Epidermal melanocyte (primary cell): Measurements from ENCODE around the gene GRHL3.

Source experiments
- DNase-seq: peaks from one replicate; pipeline ENCODE4 v3.0.0; 2011; ENCODE audit warnings: low spot score; ENCODE audit not compliant: insufficient read length

The GRHL3 gene

DNA sequence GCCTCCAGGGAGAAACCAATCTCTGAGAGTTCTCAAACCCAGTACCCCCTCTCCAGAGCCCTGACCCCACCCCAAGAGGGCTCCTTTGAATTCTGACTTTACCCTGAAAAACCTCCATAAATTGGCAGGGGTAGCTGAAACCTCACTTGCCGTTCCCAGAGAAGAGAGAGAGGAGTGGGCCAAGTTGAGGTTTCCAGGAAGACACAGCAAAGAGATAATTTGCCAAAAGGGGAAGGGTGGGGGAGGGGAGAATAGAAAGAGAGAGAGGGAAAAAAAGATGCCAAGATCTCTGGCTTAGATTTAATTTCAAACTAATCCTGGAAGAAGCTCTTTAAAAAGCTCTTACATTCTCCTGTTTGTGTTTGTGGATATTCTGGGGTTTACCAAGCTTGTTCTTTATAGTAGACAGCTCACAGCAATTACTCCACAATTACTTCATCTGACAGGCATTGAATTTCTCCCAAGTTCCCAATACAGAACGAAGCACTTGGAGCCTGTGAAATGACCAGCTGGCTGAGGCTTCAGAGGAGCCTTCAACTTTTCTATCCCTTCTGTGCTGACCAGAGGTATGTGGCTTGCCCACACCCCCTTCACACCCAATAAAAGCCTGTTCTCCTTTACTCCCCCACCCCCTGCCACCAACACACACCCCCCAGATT, 1.1 kb upstream of the GRHL3 start:
- DNase-seq = peak; percentile 49

DNA sequence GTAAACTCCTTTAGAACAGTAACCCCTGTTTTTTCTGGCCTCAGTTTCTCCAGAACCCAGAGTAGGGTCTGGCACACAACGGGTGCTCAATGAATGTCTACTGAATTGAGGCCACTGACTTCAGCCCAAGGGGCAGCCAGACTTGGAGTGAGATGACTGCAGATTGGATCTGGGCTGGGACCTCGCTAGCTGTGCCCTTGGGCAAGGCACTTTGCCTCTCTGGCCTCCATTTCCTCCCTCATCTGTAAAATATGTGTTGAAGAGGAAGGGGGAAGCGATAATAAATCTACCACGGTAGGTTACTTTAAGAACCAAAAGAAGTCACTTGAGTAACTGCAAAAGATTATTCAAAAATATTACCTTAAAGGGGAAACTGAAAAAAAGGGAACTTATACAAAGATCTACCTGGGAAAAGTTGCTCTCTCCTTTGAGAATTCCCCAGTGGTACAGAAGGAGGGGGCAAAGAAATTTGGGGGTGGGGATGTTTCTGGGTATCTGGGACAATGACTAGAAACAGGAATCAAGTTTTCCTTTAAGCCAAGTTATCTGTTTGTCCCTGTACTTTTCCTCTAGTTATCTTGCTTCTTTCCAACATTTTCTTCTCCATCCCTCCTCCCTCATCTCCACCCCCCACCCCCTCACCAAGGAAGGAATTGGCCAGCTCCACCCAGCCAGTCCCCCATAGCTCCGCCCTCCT, 394 bp upstream of the GRHL3 start:
- no peak for DNase-seq

GRCh38 chr1:24319962-24320361, 805 bp downstream of the GRHL3 start:
- no peak for DNase-seq

DNA sequence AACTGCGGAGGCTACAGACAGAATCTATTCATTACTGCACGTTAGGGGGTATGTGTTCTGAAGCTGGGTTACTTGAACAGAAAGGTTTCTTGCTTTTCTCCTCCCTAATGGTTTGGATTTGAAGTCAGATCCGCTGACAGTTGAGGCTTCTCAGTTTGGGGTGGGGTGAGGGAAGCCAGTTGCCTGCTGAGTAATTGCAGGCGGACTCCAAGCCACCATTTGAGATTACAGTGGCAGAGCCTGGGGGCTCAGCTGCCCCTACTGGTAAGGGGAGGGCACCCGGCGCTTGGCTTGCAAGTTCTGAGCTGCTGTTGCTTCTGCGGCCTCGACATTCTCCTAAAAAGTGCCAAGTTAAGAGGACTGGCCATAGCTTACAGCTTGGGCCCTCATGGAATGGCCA, 2.0 kb downstream of the GRHL3 start:
- DNase-seq = no peak

- DNase-seq = peak; percentile 79
Measured at GRCh38 chr1:24321697-24322469, 2.7 kb downstream of the GRHL3 start.

GRCh38 chr1:24322470-24323177, 3.5 kb downstream of the GRHL3 start:
- no peak for DNase-seq

DNA sequence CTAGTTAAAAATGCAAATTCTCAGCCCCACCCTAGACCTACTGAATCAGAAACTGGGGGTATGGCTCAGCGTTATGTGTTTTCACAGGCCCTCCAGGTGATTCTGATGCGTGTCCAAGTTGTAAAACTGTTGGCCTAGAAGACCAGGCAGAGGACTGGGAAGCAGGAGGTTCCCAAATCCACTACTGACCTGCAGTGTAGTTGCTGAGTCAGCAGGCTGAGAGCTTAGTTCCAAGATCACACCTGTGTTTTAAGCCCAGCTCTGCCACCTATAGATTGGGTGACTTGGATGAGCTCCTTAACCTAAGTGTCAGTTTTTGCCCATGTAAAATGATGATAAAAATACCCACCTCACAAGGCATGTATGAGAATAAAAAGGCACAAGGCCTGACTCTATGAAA, 4.1 kb downstream of the GRHL3 start:
- no peak for DNase-seq

- DNase-seq = no peak
Measured at GRCh38 chr1:24324903-24325302, 5.7 kb downstream of the GRHL3 start.

DNA sequence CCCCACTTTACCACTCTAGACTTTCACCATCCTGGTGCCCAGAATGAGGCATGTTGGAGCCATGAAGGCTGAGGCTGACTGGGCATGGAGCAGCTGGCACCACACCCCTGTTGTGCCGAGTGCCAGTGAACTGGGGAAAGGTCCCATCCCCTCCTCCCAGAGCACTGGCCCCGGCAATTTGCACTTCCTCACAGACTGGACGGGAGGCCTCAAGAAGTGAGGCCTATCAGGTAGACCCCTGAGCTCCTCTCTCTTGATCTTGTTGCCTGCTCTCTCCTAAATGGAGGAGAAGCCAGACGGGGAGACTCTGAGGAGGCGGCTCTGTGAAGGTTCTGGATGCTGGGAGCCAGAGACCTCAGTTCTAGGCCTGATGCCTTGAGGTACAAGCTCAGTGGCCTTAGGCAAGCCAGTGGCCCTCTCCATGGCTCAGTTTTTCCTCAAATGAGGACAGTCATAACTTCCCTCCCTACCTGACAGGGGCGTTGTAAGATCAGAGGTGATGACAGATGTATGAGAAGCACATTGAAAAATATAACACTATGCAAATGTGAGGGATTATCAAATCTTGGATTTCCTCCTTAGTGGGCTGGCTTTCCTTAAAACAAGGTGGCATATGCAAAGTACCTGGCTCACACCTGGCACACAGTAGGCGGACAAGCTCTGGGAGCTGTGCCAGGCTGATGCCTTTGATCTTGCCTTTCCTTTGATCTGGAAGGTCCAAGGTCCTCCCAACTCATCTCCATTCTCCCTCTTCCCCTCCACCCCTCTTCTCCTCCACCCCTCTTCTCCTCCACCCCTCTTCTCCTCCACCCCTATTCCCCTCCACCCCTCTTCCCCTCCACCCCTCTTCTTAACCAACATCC, 6.7 kb downstream of the GRHL3 start:
- no peak for DNase-seq

DNA sequence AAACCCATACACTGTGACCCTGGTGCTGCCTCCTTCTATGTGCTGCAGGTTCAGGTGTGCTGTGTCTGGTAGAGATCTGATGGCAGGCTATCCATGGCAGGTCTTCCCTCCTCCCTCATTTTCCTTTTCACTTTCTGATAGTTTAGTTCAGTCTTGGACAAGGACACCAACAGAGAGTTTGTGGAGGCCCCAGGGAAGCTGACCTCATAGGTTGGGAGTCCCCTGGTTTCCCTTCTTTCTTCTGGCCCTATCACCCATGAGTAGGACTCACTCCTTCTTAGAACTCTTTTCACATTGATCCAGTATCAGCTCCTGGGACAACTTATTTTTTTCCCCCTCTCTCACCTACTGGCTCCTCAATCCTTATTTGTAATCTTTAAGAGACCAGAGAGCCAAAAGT, 8.3 kb downstream of the GRHL3 start:
- no peak for DNase-seq

GRCh38 chr1:24327891-24328290, 8.7 kb downstream of the GRHL3 start:
- DNase-seq = no peak

DNA sequence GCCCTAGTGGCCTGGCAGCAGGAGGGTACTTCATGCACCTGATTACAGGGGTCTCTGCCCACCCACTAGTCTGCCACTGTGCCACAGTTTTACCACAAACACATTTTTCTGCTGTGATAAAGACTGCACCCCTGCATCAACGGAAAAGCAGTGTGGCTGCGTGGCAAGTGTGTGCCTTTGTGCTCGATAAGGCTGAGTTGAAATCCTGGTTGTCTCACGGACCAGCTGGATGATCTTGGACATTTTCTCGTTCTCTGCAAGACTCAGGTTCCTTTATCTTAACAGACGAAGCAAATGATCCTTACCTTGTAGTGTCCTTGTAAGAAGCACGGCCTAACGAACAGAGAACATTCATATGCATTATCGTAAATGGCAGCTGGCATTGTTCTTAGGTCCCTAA, 10.2 kb downstream of the GRHL3 start:
- DNase-seq = no peak

GRCh38 chr1:24329797-24330543, 10.8 kb downstream of the GRHL3 start:
- DNase-seq = no peak

- DNase-seq = no peak
Measured at GRCh38 chr1:24331961-24332673, 13.0 kb downstream of the GRHL3 start.

DNA sequence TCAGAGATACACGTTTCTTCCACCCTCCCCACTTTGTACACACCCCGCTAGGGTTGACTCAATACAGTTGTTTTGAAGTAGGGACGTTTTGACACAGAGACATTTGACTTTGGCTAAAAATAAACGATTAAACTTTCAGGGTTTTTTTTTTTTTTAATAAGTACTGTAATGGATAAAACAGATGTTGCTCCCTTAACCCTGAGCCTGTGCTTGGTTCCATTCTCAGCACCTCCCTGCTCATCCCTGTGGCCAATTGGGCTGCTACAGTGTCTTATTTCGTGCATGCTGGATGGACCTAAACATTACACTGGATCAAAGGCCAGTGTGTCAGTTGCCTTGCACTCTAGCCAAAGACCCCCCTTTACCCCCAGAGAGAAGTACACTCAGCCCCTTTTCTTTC, 16.9 kb downstream of the GRHL3 start:
- no peak for DNase-seq

- DNase-seq = no peak
Measured at GRCh38 chr1:24337455-24337854, 18.3 kb downstream of the GRHL3 start.

- DNase-seq = no peak
Measured at GRCh38 chr1:24338447-24338846, 19.3 kb downstream of the GRHL3 start.

DNA sequence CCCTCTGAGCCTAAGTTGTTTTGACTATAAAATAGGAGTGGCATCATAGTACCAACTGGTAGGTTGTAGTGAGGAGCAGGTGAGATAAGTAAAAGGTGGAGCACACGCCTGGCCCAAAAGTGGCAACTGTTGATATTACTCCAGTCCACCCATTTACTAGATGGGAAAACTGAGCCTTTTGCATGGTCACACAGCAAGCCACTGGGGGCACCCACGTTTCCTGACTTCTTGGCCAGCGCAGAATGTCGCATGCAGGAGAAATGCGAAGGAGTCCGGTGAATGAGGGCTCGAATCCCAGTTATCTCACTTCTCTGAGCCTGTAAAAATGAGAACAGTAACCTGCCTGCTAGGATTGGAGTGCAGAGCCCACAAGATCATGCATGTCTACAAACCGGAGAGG, 20.8 kb downstream of the GRHL3 start:
- DNase-seq = no peak

DNA sequence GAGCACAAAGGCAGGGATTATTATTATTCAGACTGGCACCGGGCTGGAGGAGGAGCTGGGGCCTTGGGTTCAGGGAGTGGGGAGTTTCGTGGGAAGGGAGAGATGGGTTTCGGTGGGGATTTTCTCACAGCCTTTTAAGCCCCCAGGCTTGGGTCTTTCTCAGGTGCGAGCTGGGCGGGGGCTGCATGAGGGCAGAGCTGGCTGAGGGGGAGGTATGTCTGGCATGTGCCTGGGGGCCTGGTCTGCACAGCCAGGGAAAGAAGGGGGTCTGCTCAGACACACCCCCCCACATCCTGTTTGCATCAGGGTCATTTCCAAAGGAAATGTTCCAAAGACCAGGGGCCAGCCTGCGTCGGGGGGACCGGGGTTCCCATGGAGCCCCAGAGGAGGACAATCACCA, 21.6 kb downstream of the GRHL3 start:
- no peak for DNase-seq

- no peak for DNase-seq
Measured at GRCh38 chr1:24341260-24341659, 22.1 kb downstream of the GRHL3 start.
